Activated T-helper 2 cell treated with anti-CD3 and anti-CD28 coated beads, Interferon-gamma antibody, Interleukin-2, Interleukin-4, amounts not matched to agents 10 μg/mL and 5 μg/mL and 100 μg/mL, durations not matched to agents 14 hours and 24 hours and 36 hours (primary cell): Measurements from ENCODE around the gene ZNF674. TPM values are rescaled to one million over a fixed set of nuclear protein-coding genes. Genes with fewer than 3 reads are reported as not detected.

ENCODE experiments used
- total RNA-seq: library from RNA; stranded (reverse); gene quantifications from 2 replicates; pipeline ENCODE4 v1.2.3, GENCODE V29; 2022

The ZNF674 gene
- total RNA-seq, 1 donor from 2014 or later, result 2.4 TPM

Other genes with a start within 250 kb of the ZNF674 start
- gene CHST7, start 28.3 kb upstream of the ZNF674 start, total RNA-seq, result 3.8 TPM in 2 replicates
- gene SLC9A7, start 213.7 kb upstream of the ZNF674 start, total RNA-seq, result 42.5 and 44.2 TPM in 2 replicates